ENCODE measurements around the gene NR3C2. TPM values are rescaled to one million over a fixed set of nuclear protein-coding genes. Genes with fewer than 3 reads are reported as not detected.

The NR3C2 gene
- total RNA-seq, 5 donors from 2014 or later (not counting 1 experiment from before 2014, with no cell fraction given) = 33.5 to 60.4 (median 34.5) TPM

- ChIA-PET CTCF (no interaction called here), POLR2A (no interaction called here)
- H3K27ac Mint-ChIP-seq = no peak overlapping the region
- peaks cover 89% of the 10 kb centered on the region for H3K36me3 Mint-ChIP-seq
- DNase-seq = no peak
- Histone ChIP-seq H3K27ac (ENCODE audit: low read length) (no peak overlapping the region), H3K36me3 (ENCODE audit: control insufficient read depth in 2 of 2, extremely low read depth in 1 of 2, insufficient read depth in 1 of 2, low read length in 1 of 2) (peaks cover 0 to 23% of the 10 kb centered on the region in 2 donors), H3K4me1 (ENCODE audit: control insufficient read depth in 1 of 2, extremely low read depth in 1 of 2, insufficient read depth in 2 of 2, low read length in 2 of 2) (peaks cover 0 to 9% of the 10 kb centered on the region in 2 experiments), H3K9me3 (no peaks in the 10 kb centered on the region), H3K4me3 (ENCODE audit: control insufficient read depth in 1 of 2, extremely low read depth in 1 of 2, low read length in 1 of 2) (no peak overlapping the region), H3K27me3 (replicated peaks in 1 of 2; ENCODE audit: control insufficient read depth in 2 of 2, extremely low read depth in 1 of 2, insufficient read depth in 2 of 2, low read length in 1 of 2) (no peaks in the 10 kb centered on the region)
- H3K27me3 Mint-ChIP-seq = no peaks in the 10 kb centered on the region
- WGBS (ENCODE audit: insufficient coverage) = 100% methylated on average over 1 of the region's 3 CpGs
- ATAC-seq (replicated peaks in 1 of 4) = no peak
- H3K9me3 Mint-ChIP-seq = peaks cover 0 to 6% (median 0%) of the 10 kb centered on the region in 3 donors
- H3K4me3 Mint-ChIP-seq = no peak overlapping the region
- peaks cover 31 to 50% (median 33%) of the 10 kb centered on the region in 3 donors for H3K4me1 Mint-ChIP-seq
Observed at GRCh38 chr4:148110169-148110568, 332.0 kb downstream of the NR3C2 start.

GRCh38 chr4:148109216-148109615 is 333.0 kb downstream of the NR3C2 start:
- POLR2A ChIA-PET = no interaction called here
- no peak overlapping the region for H3K4me3 ChIP-seq (ENCODE audit: control insufficient read depth in 1 of 2, extremely low read depth in 1 of 2, low read length in 1 of 2)
- peaks cover 31 to 54% (median 31%) of the 10 kb centered on the region in 3 donors for H3K4me1 Mint-ChIP-seq
- peaks cover 0 to 6% (median 0%) of the 10 kb centered on the region in 3 donors for H3K9me3 Mint-ChIP-seq
- no peak overlapping the region for H3K27ac ChIP-seq (ENCODE audit: low read length)
- no peaks in the 10 kb centered on the region for H3K27me3 ChIP-seq (replicated peaks in 1 of 2; ENCODE audit: control insufficient read depth in 2 of 2, extremely low read depth in 1 of 2, insufficient read depth in 2 of 2, low read length in 1 of 2)
- H3K27ac Mint-ChIP-seq = no peak overlapping the region
- peaks cover 0 to 21% of the 10 kb centered on the region in 2 donors for H3K36me3 ChIP-seq (ENCODE audit: control insufficient read depth in 2 of 2, extremely low read depth in 1 of 2, insufficient read depth in 1 of 2, low read length in 1 of 2)
- no peaks in the 10 kb centered on the region for H3K27me3 Mint-ChIP-seq
- peaks cover 0 to 9% of the 10 kb centered on the region in 2 experiments for H3K4me1 ChIP-seq (ENCODE audit: control insufficient read depth in 1 of 2, extremely low read depth in 1 of 2, insufficient read depth in 2 of 2, low read length in 2 of 2)
- H3K36me3 Mint-ChIP-seq = peaks cover 89% of the 10 kb centered on the region
- no peak for DNase-seq
- 76% methylated on average over 2 of the region's 3 CpGs for WGBS (ENCODE audit: insufficient coverage)
- no peak overlapping the region for H3K4me3 Mint-ChIP-seq
- CTCF ChIA-PET = interaction anchor here in 1 of 2 donors (0.6 kb wide), 1 partner anchor 500 kb away, joined by 3 read pairs; no protein-coding TSS in a partner anchor
- no peaks in the 10 kb centered on the region for H3K9me3 ChIP-seq
- no peak for ATAC-seq (replicated peaks in 1 of 4)

GRCh38 chr4:148108766-148109165 is 333.4 kb downstream of the NR3C2 start:
- WGBS (ENCODE audit: insufficient coverage) = 71% methylated on average over 6 of the region's 7 CpGs
- POLR2A ChIA-PET = no interaction called here
- H3K4me1 ChIP-seq (ENCODE audit: control insufficient read depth in 1 of 2, extremely low read depth in 1 of 2, insufficient read depth in 2 of 2, low read length in 2 of 2) = peaks cover 0 to 9% of the 10 kb centered on the region in 2 experiments

GRCh38 chr4:148103597-148104355 is 338.4 kb downstream of the NR3C2 start:
- no peak overlapping the region for H3K4me3 Mint-ChIP-seq
- no peaks in the 10 kb centered on the region for H3K27me3 ChIP-seq (replicated peaks in 1 of 2; ENCODE audit: control insufficient read depth in 2 of 2, extremely low read depth in 1 of 2, insufficient read depth in 2 of 2, low read length in 1 of 2)
- H3K36me3 Mint-ChIP-seq = peaks cover 72% of the 10 kb centered on the region
- ChIA-PET POLR2A (interaction anchor here in 1 of 2 donors (0.7 kb wide), 1 partner anchor 16 kb away, joined by 5 read pairs; no protein-coding TSS in a partner anchor), CTCF (interaction anchor here in 1 of 2 donors (0.6 kb wide), 1 partner anchor 110 kb away, joined by 4 read pairs; no protein-coding TSS in a partner anchor)
- WGBS (ENCODE audit: insufficient coverage) = 96% methylated on average over 6 of the region's 7 CpGs
- no peak for DNase-seq
- H3K27ac Mint-ChIP-seq = no peak overlapping the region
- ATAC-seq (replicated peaks in 1 of 4) = no peak
- no peaks in the 10 kb centered on the region for H3K4me1 ChIP-seq (ENCODE audit: control insufficient read depth in 1 of 2, extremely low read depth in 1 of 2, insufficient read depth in 2 of 2, low read length in 2 of 2)
- no peaks in the 10 kb centered on the region for H3K9me3 ChIP-seq
- H3K4me3 ChIP-seq (ENCODE audit: control insufficient read depth in 1 of 2, extremely low read depth in 1 of 2, low read length in 1 of 2) = no peak overlapping the region
- peaks cover 0 to 3% of the 10 kb centered on the region in 2 donors for H3K36me3 ChIP-seq (ENCODE audit: control insufficient read depth in 2 of 2, extremely low read depth in 1 of 2, insufficient read depth in 1 of 2, low read length in 1 of 2)
- H3K27me3 Mint-ChIP-seq = no peaks in the 10 kb centered on the region
- peaks cover 15 to 44% (median 18%) of the 10 kb centered on the region in 3 donors for H3K4me1 Mint-ChIP-seq
- peaks cover 0 to 6% (median 0%) of the 10 kb centered on the region in 3 donors for H3K9me3 Mint-ChIP-seq
- no peak overlapping the region for H3K27ac ChIP-seq (ENCODE audit: low read length)

More at GRCh38 chr4:148108766-148109165, 333.4 kb downstream of the NR3C2 start:
- Mint-ChIP-seq H3K36me3 (peaks cover 89% of the 10 kb centered on the region), H3K9me3 (peaks cover 0 to 6% (median 0%) of the 10 kb centered on the region in 3 donors), H3K4me1 (peaks cover 27 to 54% (median 30%) of the 10 kb centered on the region in 3 donors), H3K27me3 (no peaks in the 10 kb centered on the region), H3K27ac (no peak overlapping the region), H3K4me3 (no peak overlapping the region)
- no peak for ATAC-seq (replicated peaks in 1 of 4)
- CTCF ChIA-PET = interaction anchor here in 1 of 2 donors (0.6 kb wide), 1 partner anchor 499 kb away, joined by 3 read pairs; no protein-coding TSS in a partner anchor
- H3K4me3 ChIP-seq (ENCODE audit: control insufficient read depth in 1 of 2, extremely low read depth in 1 of 2, low read length in 1 of 2) = no peak overlapping the region
- DNase-seq = no peak
- H3K27ac ChIP-seq (ENCODE audit: low read length) = no peak overlapping the region
- H3K27me3 ChIP-seq (replicated peaks in 1 of 2; ENCODE audit: control insufficient read depth in 2 of 2, extremely low read depth in 1 of 2, insufficient read depth in 2 of 2, low read length in 1 of 2) = no peaks in the 10 kb centered on the region
- H3K36me3 ChIP-seq (ENCODE audit: control insufficient read depth in 2 of 2, extremely low read depth in 1 of 2, insufficient read depth in 1 of 2, low read length in 1 of 2) = peaks cover 0 to 18% of the 10 kb centered on the region in 2 donors
- no peaks in the 10 kb centered on the region for H3K9me3 ChIP-seq

- WGBS (ENCODE audit: insufficient coverage) = 72% methylated on average over 4 of the region's 4 CpGs
- H3K4me1 Mint-ChIP-seq = peaks cover 15 to 35% (median 19%) of the 10 kb centered on the region in 3 donors
- Histone ChIP-seq H3K27me3 (replicated peaks in 1 of 2; ENCODE audit: control insufficient read depth in 2 of 2, extremely low read depth in 1 of 2, insufficient read depth in 2 of 2, low read length in 1 of 2) (no peaks in the 10 kb centered on the region), H3K36me3 (ENCODE audit: control insufficient read depth in 2 of 2, extremely low read depth in 1 of 2, insufficient read depth in 1 of 2, low read length in 1 of 2) (no peaks in the 10 kb centered on the region), H3K27ac (ENCODE audit: low read length) (no peak overlapping the region), H3K9me3 (no peaks in the 10 kb centered on the region), H3K4me1 (ENCODE audit: control insufficient read depth in 1 of 2, extremely low read depth in 1 of 2, insufficient read depth in 2 of 2, low read length in 2 of 2) (no peaks in the 10 kb centered on the region), H3K4me3 (ENCODE audit: control insufficient read depth in 1 of 2, extremely low read depth in 1 of 2, low read length in 1 of 2) (no peak overlapping the region)
- no peak overlapping the region for H3K27ac Mint-ChIP-seq
- H3K27me3 Mint-ChIP-seq = no peaks in the 10 kb centered on the region
- peaks cover 59% of the 10 kb centered on the region for H3K36me3 Mint-ChIP-seq
- ATAC-seq (replicated peaks in 1 of 4) = no peak
- POLR2A ChIA-PET = no interaction called here
- CTCF ChIA-PET = no interaction called here
- H3K9me3 Mint-ChIP-seq = no peaks in the 10 kb centered on the region
- no peak for DNase-seq
- H3K4me3 Mint-ChIP-seq = no peak overlapping the region
Observed at GRCh38 chr4:148101790-148102189, 340.4 kb downstream of the NR3C2 start.

- Mint-ChIP-seq H3K27me3 (no peaks in the 10 kb centered on the region), H3K27ac (no peak overlapping the region), H3K4me1 (peaks cover 17 to 31% (median 18%) of the 10 kb centered on the region in 3 donors), H3K9me3 (no peaks in the 10 kb centered on the region), H3K4me3 (no peak overlapping the region), H3K36me3 (peaks cover 58% of the 10 kb centered on the region)
- Histone ChIP-seq H3K27ac (ENCODE audit: low read length) (no peak overlapping the region), H3K4me3 (ENCODE audit: control insufficient read depth in 1 of 2, extremely low read depth in 1 of 2, low read length in 1 of 2) (no peak overlapping the region), H3K36me3 (ENCODE audit: control insufficient read depth in 2 of 2, extremely low read depth in 1 of 2, insufficient read depth in 1 of 2, low read length in 1 of 2) (no peaks in the 10 kb centered on the region), H3K9me3 (no peaks in the 10 kb centered on the region), H3K27me3 (replicated peaks in 1 of 2; ENCODE audit: control insufficient read depth in 2 of 2, extremely low read depth in 1 of 2, insufficient read depth in 2 of 2, low read length in 1 of 2) (no peaks in the 10 kb centered on the region), H3K4me1 (ENCODE audit: control insufficient read depth in 1 of 2, extremely low read depth in 1 of 2, insufficient read depth in 2 of 2, low read length in 2 of 2) (no peaks in the 10 kb centered on the region)
- POLR2A ChIA-PET = no interaction called here
- DNase-seq = no peak
- CTCF ChIA-PET = interaction anchor here in 1 of 2 donors (0.6 kb wide), 1 partner anchor 108 kb away, joined by 3 read pairs; no protein-coding TSS in a partner anchor
- WGBS (ENCODE audit: insufficient coverage) = 80% methylated on average over 2 of the region's 3 CpGs
- ATAC-seq (replicated peaks in 1 of 4) = no peak
Observed at GRCh38 chr4:148101235-148101634, 341.0 kb downstream of the NR3C2 start.
